Bronchial epithelial cell (primary cell): ENCODE data around the gene ANGEL1. TPM values are rescaled to one million over a fixed set of nuclear protein-coding genes. Genes with fewer than 3 reads are reported as not detected.
A peak's percentile ranks its signal among the peaks of the same experiment; 100 is the strongest.

Source experiments
- DNase-seq: peaks from one replicate; pipeline ENCODE4 v3.0.0-alpha.2; 2010; ENCODE audit warnings: low read depth
- FAIRE-seq: peaks from 2 replicates; lab custom pipeline; 2011; peaks lifted over from hg19 to GRCh38; lab: Jason Lieb, UNC
- H3K27me3 ChIP-seq: 2 replicates; pipeline ENCODE4 v1.5.1; 2011; ENCODE audit warnings: low read length; ENCODE audit not compliant: control insufficient read depth, insufficient read depth
- H3K36me3 ChIP-seq: 2 replicates; pipeline ENCODE4 v1.5.1; 2011; ENCODE audit warnings: low read length; ENCODE audit not compliant: control insufficient read depth, insufficient read depth
- H3K4me3 ChIP-seq: 2 replicates; pipeline ENCODE4 v1.5.1; 2011; ENCODE audit warnings: mild to moderate bottlenecking, low read depth, low read length, control low read depth
- total RNA-seq: library from RNA; depleted of rRNA; stranded (reverse); fragments of >200 nt; gene quantifications from 2 replicates; pipeline ENCODE4 v1.2.1, GENCODE V29; 2014
- TF ChIP-seq, protein P1 (sequence below): IDR thresholded peaks from 2 replicates; pipeline ENCODE4 v1.5.1; 2011; ENCODE audit warnings: mild to moderate bottlenecking, moderate library complexity, low read length, control low read depth, inconsistent platforms; ENCODE audit not compliant: insufficient read depth, severe bottlenecking

The ANGEL1 gene
- total RNA-seq, 1 donor from 2014 or later = 6.1 TPM

DNA sequence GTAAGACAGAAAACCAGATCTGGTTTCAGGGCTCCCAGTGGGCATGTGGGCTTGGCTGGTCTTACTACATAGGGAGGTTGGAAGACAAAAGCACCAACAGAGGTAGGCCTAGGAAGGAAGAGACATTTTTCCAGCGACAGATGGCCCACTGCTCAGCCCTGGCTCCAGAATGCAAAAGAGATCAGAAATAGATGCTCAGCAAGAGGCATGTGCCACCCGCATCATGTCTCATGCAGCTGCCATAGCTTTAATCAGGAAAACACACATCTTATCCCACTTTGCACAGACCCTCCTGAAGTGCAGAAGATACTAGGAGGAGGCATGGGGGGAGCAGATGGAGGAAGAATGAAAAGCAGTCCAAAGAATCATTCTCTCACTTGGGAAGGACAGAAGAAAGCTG is 26.1 kb downstream of the ANGEL1 start:
- DNase-seq (no peak), FAIRE-seq (no peak)
- peaks cover 11% of the 10 kb centered on the region for H3K36me3 ChIP-seq
- no peak overlapping the region for H3K4me3 ChIP-seq
- no peaks in the 10 kb centered on the region for H3K27me3 ChIP-seq
- TF ChIP-seq, protein P1, sequence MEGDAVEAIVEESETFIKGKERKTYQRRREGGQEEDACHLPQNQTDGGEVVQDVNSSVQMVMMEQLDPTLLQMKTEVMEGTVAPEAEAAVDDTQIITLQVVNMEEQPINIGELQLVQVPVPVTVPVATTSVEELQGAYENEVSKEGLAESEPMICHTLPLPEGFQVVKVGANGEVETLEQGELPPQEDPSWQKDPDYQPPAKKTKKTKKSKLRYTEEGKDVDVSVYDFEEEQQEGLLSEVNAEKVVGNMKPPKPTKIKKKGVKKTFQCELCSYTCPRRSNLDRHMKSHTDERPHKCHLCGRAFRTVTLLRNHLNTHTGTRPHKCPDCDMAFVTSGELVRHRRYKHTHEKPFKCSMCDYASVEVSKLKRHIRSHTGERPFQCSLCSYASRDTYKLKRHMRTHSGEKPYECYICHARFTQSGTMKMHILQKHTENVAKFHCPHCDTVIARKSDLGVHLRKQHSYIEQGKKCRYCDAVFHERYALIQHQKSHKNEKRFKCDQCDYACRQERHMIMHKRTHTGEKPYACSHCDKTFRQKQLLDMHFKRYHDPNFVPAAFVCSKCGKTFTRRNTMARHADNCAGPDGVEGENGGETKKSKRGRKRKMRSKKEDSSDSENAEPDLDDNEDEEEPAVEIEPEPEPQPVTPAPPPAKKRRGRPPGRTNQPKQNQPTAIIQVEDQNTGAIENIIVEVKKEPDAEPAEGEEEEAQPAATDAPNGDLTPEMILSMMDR = no peak

DNA sequence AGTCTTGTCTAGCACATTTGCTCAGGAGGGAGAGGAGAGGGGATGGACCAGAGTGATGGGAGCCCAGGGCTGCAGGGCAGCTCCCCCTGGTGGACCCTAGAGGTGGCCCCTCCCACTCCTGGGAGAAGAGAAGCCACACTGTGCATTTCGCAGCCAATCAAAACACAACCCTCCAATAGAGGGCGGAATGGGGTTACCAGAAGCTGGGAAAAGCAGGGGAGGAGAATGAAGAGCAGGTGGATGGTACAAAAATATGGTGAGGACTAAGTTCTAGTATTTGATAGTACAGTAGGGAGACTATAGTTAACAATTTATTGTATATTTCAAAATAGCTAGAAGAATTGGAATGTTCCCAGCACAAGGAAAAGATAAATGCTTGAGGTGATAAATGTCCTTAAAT is 27.8 kb downstream of the ANGEL1 start:
- TF ChIP-seq, protein P1 = peak; percentile 72
- H3K27me3 ChIP-seq = no peaks in the 10 kb centered on the region
- H3K36me3 ChIP-seq = peaks cover 5% of the 10 kb centered on the region
- DNase-seq (peak; percentile 61), FAIRE-seq (no peak)
- H3K4me3 ChIP-seq = no peak overlapping the region

DNA sequence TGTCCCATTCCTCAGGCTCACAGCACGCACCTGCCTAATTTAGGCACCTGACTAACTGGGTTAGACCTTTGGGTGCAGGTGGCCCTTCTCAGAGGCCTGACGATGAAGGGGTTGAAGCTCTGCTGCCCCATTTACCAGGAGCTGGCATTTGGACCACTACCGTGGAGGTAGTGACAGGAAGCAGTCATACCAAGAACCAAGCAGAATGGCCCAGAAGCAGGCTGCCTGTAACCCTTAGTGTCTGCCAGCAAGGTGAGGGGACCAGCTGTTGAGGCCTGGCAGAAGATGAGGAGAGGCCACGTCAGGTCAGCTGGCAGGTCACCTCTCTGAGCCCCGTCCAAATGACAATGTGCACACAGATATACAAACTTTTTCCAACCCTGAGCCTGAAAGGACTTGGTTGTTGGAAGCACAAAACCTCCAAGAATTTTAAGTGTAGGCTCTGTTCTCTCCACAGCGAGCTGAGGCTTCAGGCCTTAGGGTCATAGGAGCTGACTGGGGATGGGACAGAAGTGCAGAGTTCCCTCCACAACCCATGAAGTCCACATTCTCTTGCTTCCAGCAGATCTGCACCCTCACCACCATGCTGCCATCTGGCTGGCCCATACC is 28.3 kb downstream of the ANGEL1 start:
- TF ChIP-seq, protein P1 = no peak
- H3K36me3 ChIP-seq = peaks cover 5% of the 10 kb centered on the region

DNA sequence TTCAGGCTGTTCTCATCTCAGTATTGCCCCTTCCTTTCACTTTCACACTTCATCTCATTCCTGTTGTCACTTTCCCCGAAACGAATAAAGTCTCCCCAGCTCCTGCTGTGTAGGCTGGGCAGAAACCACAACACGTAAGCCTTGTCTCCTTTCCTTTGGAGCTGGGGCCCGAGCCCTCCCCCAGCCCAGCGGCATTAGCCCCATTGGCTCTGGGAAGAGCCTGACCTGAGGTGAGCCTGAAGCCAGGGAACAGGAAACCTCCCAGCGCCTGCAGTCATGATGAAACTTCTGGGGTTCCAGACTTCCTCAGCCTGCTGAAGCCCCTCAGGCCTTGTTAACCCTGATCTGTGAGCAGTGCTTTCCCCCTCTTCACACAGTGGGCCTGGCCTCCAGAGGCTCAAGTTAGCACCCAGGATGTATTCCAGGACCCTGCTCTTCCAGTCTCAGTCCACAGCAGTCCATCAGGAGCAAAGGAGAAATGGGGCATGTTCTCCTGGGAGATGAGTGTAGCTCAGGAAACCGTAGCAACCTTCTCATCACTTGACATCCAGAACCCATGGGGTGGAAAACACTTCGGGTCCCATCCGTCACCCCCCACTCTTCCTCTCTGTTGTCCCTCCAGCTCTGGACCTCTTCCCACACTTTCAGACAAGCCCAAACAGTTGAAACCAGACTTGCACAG is 29.7 kb downstream of the ANGEL1 start:
- Histone ChIP-seq H3K27me3 (no peaks in the 10 kb centered on the region), H3K36me3 (peaks cover 1% of the 10 kb centered on the region), H3K4me3 (no peak overlapping the region)
- FAIRE-seq (peak; percentile 90), DNase-seq (no peak)
- TF ChIP-seq, protein P1 = no peak

More for the DNA sequence above, 28.3 kb downstream of the ANGEL1 start:
- Histone ChIP-seq H3K4me3 (no peak overlapping the region), H3K27me3 (no peaks in the 10 kb centered on the region)
- DNase-seq = no peak
- no peak for FAIRE-seq

DNA sequence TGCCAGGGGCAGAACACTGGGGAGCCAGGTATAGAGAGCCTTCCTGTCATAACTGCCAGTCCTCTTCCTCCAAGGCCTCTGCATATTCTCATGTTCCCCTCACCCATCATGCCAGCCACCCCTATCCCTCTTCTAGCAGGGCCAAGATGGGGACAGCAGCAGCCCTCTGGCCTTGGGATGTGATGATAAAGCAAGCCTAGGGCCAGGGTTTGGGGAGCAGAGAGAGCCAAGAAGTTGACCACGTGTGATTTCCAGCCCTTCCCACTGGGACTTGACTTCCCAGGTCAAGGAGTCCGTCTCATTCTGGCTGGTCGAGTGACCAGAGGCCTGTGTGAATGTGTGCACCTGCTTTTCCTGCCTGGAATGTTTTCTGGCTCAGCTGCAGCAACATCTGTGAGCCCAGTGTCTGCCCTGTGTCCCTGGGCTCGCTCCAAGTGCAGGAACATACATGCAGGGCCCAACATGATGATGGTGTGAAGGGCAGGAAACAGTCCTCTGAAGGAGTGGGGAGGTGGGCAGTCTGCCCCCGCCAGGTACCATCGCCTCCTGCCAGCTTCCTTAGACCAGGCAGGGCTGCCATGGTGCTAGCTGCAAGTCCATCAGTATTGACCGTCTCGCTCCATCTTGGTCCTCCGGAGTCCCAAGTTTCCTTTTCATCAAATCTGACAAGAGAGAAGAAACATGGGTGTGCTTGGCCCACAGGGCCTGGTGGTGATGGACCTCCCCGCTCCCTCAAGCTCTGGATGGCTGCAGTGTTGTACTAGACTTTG is 30.4 kb downstream of the ANGEL1 start:
- TF ChIP-seq, protein P1 = no peak
- H3K4me3 ChIP-seq = no peak overlapping the region
- FAIRE-seq (peak; percentile 76), DNase-seq (no peak)
- H3K36me3 ChIP-seq = peaks cover 1% of the 10 kb centered on the region
- no peaks in the 10 kb centered on the region for H3K27me3 ChIP-seq
